Adrenal gland (tissue), 12 donors: ENCODE measurements around the gene CFAP221. TPM values are rescaled to one million over a fixed set of nuclear protein-coding genes. Genes with fewer than 3 reads are reported as not detected.

Source experiments
- DNase-seq, 7 donors: peaks; one replicate each; pipeline ENCODE4 v3.0.0-alpha.2; 2019 to 2020
- H3K27ac ChIP-seq, 5 donors: fragments of 200-600 bp; sonication (generic) in 4 of 5; 1 replicate in 3 of 5; 2 replicates in 2 of 5; pipeline versions ENCODE4 v1.5.1 to v1.8.0; 2016 to 2020; ENCODE audit warnings: mild to moderate bottlenecking in 1 of 5
- H3K27me3 ChIP-seq: fragments of 200-600 bp; 2 replicates; pipeline ENCODE4 v1.8.0; 2021
- H3K36me3 ChIP-seq, 2 donors: fragments of 200-600 bp; replicated peaks in 1 of 2; 1 replicate in 1 of 2; 2 replicates in 1 of 2; pipeline versions ENCODE4 v1.5.1 to v1.8.0; 2018 to 2022
- H3K4me1 ChIP-seq, 2 donors: fragments of 200-600 bp; replicated peaks in 1 of 2; 1 replicate in 1 of 2; 2 replicates in 1 of 2; pipeline versions ENCODE4 v1.5.1 to v1.8.0; 2018 to 2021
- H3K4me3 ChIP-seq, 4 donors: fragments of 200-600 bp; sonication (generic) in 3 of 4; one replicate each; pipeline ENCODE4 v1.5.1; 2016 to 2018
- H3K9me3 ChIP-seq, 3 donors: fragments of 200-600 bp; sonication (generic) in 1 of 3; replicated peaks in 1 of 3; 1 replicate in 2 of 3; 2 replicates in 1 of 3; pipeline versions ENCODE4 v1.5.1 to v1.8.0; 2016 to 2021
- POLR2A ChIP-seq, 2 donors: fragments of 450-650 bp; IDR thresholded peaks; one replicate each; pipeline ENCODE4 v1.6.1; 2017; ENCODE audit warnings: antibody characterized with exemption in 2 of 2, mild to moderate bottlenecking in 2 of 2, moderate library complexity in 1 of 2
- WGBS, 4 donors: extraction: QIAGEN DNeasy Blood & Tissue Kit in 2 of 4; methylation state at CpG; one replicate each; pipeline versions ENCODE4 v1.1.5 to v1.1.7; 2013 to 2017; 5-methylcytosine and 5-hydroxymethylcytosine counted together
- intact Hi-C, 2 donors: fragments of 100-400 bp; cut with DNase I; formaldehyde crosslinking; loops; one replicate each; pipeline versions ENCODE4 v1.14.1 to v1.15.0; 2022 to 2023
- polyA plus RNA-seq, 3 donors: library from polyadenylated mRNA; stranded (reverse); fragments of 200-250 nt in 2 of 3; fragments of 350-450 nt in 1 of 3; fragmentation: Illumina TruSeq in 1 of 3; extraction: RNeasy Lipid Tissue Mini Kit (QIAGEN cat#74804) in 1 of 3; gene quantifications; one replicate each; pipeline ENCODE4 v1.2.3, GENCODE V29; 2013 to 2014
- total RNA-seq, 9 donors: library from RNA; depleted of rRNA in 4 of 9; stranded (reverse); fragments of >200 nt in 4 of 9; fragments of 120-200 nt in 1 of 9; fragmentation: NEBNext Ultra II Directional in 1 of 9; extraction: Animal tissue kit (Norgen Biotek cat#: 25700) in 1 of 9; gene quantifications; one replicate each; pipeline versions ENCODE4 v1.1.0 to v1.2.4, GENCODE V29; 2013 to 2023
- TF ChIP-seq, protein P1 (sequence below), 6 experiments: fragments of 450-650 bp in 4 of 6; fragments of 200-600 bp in 2 of 6; sonication (generic) in 1 of 6; IDR thresholded peaks; 1 replicate in 5 of 6; 2 replicates in 1 of 6; pipeline versions ENCODE4 v1.5.1 to v1.8.0; 2016 to 2021; ENCODE audit warnings: antibody characterized with exemption in 6 of 6, mild to moderate bottlenecking in 2 of 6, moderate library complexity in 1 of 6
- donor health status: healthy with polysubstance abuse.
- donor health status: Bipolar disorder and iron deficiency.
- donor health status: DM: yes; HTN: yes; CAD: no.
- donor health status: DM: no; HTN: no; CAD: no.
- donor health status: DM: no; HTN: no; CAD: no.
- donor health status: DM: yes; HTN: yes; CAD: no.

The CFAP221 gene
- total and polyA plus RNA-seq, 12 donors = 1.1 to 14.0 (median 4.4) TPM

DNA sequence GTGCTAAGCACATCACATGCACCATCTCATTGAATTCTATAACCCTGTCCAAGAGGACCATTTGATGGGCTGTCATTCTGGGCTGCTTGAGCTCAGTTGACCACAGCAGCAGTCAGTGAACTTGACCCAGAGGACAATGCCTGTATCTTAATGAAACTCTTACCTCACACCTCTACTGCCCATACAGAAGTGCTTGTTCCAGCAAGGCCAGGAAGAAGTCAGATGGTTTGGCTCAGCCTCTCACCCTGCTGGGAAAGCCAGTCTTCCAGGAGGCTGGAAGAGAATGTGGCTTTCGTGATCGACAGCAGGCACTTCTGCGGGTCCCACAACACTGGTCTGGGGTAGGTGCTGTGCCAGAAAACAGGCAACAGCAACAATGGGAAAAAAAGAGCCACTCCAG, 47.3 kb downstream of the CFAP221 start:
- H3K9me3 ChIP-seq = no peaks in the 10 kb centered on the region
- no peak for TF ChIP-seq POLR2A (IDR thresholded peaks at IDR 0.05)
- TF ChIP-seq, protein P1, sequence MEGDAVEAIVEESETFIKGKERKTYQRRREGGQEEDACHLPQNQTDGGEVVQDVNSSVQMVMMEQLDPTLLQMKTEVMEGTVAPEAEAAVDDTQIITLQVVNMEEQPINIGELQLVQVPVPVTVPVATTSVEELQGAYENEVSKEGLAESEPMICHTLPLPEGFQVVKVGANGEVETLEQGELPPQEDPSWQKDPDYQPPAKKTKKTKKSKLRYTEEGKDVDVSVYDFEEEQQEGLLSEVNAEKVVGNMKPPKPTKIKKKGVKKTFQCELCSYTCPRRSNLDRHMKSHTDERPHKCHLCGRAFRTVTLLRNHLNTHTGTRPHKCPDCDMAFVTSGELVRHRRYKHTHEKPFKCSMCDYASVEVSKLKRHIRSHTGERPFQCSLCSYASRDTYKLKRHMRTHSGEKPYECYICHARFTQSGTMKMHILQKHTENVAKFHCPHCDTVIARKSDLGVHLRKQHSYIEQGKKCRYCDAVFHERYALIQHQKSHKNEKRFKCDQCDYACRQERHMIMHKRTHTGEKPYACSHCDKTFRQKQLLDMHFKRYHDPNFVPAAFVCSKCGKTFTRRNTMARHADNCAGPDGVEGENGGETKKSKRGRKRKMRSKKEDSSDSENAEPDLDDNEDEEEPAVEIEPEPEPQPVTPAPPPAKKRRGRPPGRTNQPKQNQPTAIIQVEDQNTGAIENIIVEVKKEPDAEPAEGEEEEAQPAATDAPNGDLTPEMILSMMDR (IDR thresholded peaks at IDR 0.05) = no peak
- H3K27me3 ChIP-seq = no peaks in the 10 kb centered on the region
- no peak overlapping the region for H3K27ac ChIP-seq
- DNase-seq = no peak
- no peak overlapping the region for H3K4me3 ChIP-seq
- intact Hi-C loops = no loop called here
- no peaks in the 10 kb centered on the region for H3K4me1 ChIP-seq
- H3K36me3 ChIP-seq = no peaks in the 10 kb centered on the region
- 93 to 98% (median 95%) methylated on average over 3 of the region's 3 CpGs for WGBS, 4 donors

DNA sequence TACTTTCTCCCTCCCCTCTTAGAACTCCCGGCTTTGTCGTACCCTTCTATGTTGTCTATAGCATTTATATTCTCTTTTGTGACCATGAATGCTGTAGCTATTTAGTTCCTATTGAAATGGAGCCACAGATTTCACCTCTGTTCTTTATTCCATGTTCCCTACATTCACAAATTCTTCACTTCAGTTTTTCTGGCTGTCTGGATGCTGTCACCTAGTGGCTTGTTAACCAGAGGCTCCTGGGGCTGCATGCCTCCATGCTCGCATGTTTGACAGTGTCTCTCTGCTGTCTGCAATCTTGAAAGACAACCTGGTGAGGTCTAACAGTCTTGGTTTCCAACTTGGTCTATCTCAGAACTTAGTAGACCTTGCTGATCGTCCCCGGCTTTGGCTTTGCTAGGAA, 48.2 kb downstream of the CFAP221 start:
- no peaks in the 10 kb centered on the region for H3K27me3 ChIP-seq
- DNase-seq = no peak
- no peaks in the 10 kb centered on the region for H3K9me3 ChIP-seq
- H3K27ac ChIP-seq = no peak overlapping the region
- TF ChIP-seq POLR2A (IDR thresholded peaks at IDR 0.05) = no peak
- H3K36me3 ChIP-seq = no peaks in the 10 kb centered on the region
- no peaks in the 10 kb centered on the region for H3K4me1 ChIP-seq
- H3K4me3 ChIP-seq = no peak overlapping the region
- intact Hi-C loops = no loop called here
- WGBS, 4 donors = 64 to 79% (median 76%) methylated on average over 5 of the region's 5 CpGs

GRCh38 chr2:119596638-119597037, 52.4 kb downstream of the CFAP221 start:
- Histone ChIP-seq H3K36me3 (no peaks in the 10 kb centered on the region), H3K4me3 (no peak overlapping the region), H3K27me3 (no peaks in the 10 kb centered on the region), H3K27ac (no peak overlapping the region), H3K9me3 (no peaks in the 10 kb centered on the region), H3K4me1 (peaks cover 0 to 16% of the 10 kb centered on the region in 2 donors)
- TF ChIP-seq, protein P1 (IDR thresholded peaks at IDR 0.05) = no peak
- TF ChIP-seq POLR2A (IDR thresholded peaks at IDR 0.05) = no peak
- WGBS, 4 donors = 87 to 91% (median 87%) methylated on average over 6 of the region's 6 CpGs
- intact Hi-C loops = no loop called here
- no peak for DNase-seq

GRCh38 chr2:119598596-119599263, 54.5 kb downstream of the CFAP221 start:
- peak overlapping the region in 2 of 5 donors; percentile 27 to 53 for H3K27ac ChIP-seq
- TF ChIP-seq, protein P1 (IDR thresholded peaks at IDR 0.05) = no peak
- TF ChIP-seq POLR2A (IDR thresholded peaks at IDR 0.05) = no peak
- intact Hi-C loops = no loop called here
- H3K36me3 ChIP-seq = no peaks in the 10 kb centered on the region
- no peaks in the 10 kb centered on the region for H3K9me3 ChIP-seq
- WGBS, 4 donors = 28 to 33% (median 31%) methylated on average over 5 of the region's 5 CpGs
- H3K4me1 ChIP-seq = peaks cover 0 to 16% of the 10 kb centered on the region in 2 donors
- DNase-seq = peak; percentile 14 to 70 (median 34)
- H3K4me3 ChIP-seq = no peak overlapping the region
- H3K27me3 ChIP-seq = no peaks in the 10 kb centered on the region

GRCh38 chr2:119599384-119599783, 55.1 kb downstream of the CFAP221 start:
- H3K9me3 ChIP-seq = no peaks in the 10 kb centered on the region
- H3K27me3 ChIP-seq = no peaks in the 10 kb centered on the region
- H3K27ac ChIP-seq = peak overlapping the region in 1 of 5 donors; percentile 53
- intact Hi-C loops = no loop called here
- no peak overlapping the region for H3K4me3 ChIP-seq
- H3K4me1 ChIP-seq = peaks cover 0 to 16% of the 10 kb centered on the region in 2 donors
- no peak for TF ChIP-seq POLR2A (IDR thresholded peaks at IDR 0.05)
- TF ChIP-seq, protein P1 (IDR thresholded peaks at IDR 0.05) = no peak
- H3K36me3 ChIP-seq = no peaks in the 10 kb centered on the region
- DNase-seq = no peak
- WGBS, 4 donors = 63 to 84% (median 80%) methylated on average over 2 of the region's 2 CpGs
